Colonic mucosa (tissue), 4 donors: ENCODE measurements around the gene TSSK3. TPM values are rescaled to one million over a fixed set of nuclear protein-coding genes. Genes with fewer than 3 reads are reported as not detected.
A peak's percentile ranks its signal among the peaks of the same experiment; 100 is the strongest.

Experiments
- DNase-seq: peaks from one replicate; pipeline ENCODE4 v3.0.0-alpha.2; 2020
- H3K27ac ChIP-seq: fragments of 200-600 bp; one replicate; pipeline ENCODE4 v1.8.0; 2021
- H3K27me3 ChIP-seq: fragments of 200-600 bp; one replicate; pipeline ENCODE4 v1.8.0; 2021
- H3K36me3 ChIP-seq: fragments of 200-600 bp; one replicate; pipeline ENCODE4 v1.8.0; 2021
- H3K4me1 ChIP-seq: fragments of 200-600 bp; one replicate; pipeline ENCODE4 v1.8.0; 2021; ENCODE audit warnings: mild to moderate bottlenecking
- H3K4me3 ChIP-seq: fragments of 200-600 bp; one replicate; pipeline ENCODE4 v1.8.0; 2021
- H3K9ac ChIP-seq, 2 donors: one replicate each; pipeline ENCODE4 v1.7.0; 2013; ENCODE audit warnings: control low read depth in 2 of 2, low read depth in 2 of 2, low read length in 2 of 2
- H3K9me3 ChIP-seq: fragments of 200-600 bp; one replicate; pipeline ENCODE4 v1.8.0; 2021
- intact Hi-C: fragments of 100-400 bp; cut with DNase I; formaldehyde crosslinking; loops from one replicate; pipeline ENCODE4 v1.14.1; 2022
- total RNA-seq, 2 donors: library from RNA; stranded (reverse); fragmentation: NEBNext Ultra II Directional in 1 of 2; extraction: Animal tissue kit (Norgen Biotek cat#: 25700) in 1 of 2; gene quantifications; one replicate each; pipeline ENCODE4 v1.2.1, GENCODE V29; 2021
- TF ChIP-seq, protein P1 (sequence below): fragments of 200-600 bp; IDR thresholded peaks from one replicate; pipeline ENCODE4 v1.8.0; 2022; ENCODE audit warnings: antibody characterized with exemption, mild to moderate bottlenecking
- donor health status: healthy.
- donor health status: DM: no; HTN: no; CAD: no.
- donor health status: DM: no; HTN: no; CAD: no.

The TSSK3 gene
- total RNA-seq, 2 donors from 2014 or later = 0.61 to 0.99 TPM

DNA sequence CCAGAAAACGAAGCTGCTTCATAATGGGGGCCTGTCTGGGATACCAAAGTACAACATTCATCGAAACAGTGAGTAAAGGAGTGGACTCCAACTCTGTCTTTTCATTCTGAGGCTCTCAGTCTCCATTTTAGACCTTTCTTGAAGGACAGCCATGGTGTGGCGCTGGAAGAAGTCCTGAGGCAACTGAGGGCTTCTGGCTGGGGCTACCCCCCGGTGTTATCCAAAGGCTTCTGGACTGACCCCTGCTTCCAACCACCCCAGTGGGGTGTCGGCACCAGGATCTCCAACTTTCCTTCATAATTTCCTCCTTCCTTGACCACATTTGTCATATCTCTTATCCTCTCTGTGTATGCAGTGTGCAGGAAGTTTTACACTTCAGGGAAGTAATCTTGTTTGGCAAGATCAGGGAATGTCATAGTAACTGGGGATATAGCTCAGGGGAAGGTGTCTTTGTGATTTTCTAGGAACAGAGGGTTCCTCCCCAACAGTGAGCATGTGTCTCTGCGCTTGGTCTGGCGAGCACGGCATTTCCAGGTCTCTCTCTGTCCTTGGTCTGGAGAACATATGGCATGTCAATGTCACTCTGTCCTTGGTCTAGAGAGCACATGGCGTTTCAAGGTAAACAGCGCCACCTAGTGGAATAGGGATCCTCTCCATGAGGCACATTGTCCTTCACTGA is 51.3 kb downstream of the TSSK3 start:
- H3K27ac ChIP-seq = no peak overlapping the region
- no peaks in the 10 kb centered on the region for H3K27me3 ChIP-seq
- H3K9ac ChIP-seq = no peak overlapping the region
- H3K36me3 ChIP-seq = no peaks in the 10 kb centered on the region
- TF ChIP-seq, protein P1, sequence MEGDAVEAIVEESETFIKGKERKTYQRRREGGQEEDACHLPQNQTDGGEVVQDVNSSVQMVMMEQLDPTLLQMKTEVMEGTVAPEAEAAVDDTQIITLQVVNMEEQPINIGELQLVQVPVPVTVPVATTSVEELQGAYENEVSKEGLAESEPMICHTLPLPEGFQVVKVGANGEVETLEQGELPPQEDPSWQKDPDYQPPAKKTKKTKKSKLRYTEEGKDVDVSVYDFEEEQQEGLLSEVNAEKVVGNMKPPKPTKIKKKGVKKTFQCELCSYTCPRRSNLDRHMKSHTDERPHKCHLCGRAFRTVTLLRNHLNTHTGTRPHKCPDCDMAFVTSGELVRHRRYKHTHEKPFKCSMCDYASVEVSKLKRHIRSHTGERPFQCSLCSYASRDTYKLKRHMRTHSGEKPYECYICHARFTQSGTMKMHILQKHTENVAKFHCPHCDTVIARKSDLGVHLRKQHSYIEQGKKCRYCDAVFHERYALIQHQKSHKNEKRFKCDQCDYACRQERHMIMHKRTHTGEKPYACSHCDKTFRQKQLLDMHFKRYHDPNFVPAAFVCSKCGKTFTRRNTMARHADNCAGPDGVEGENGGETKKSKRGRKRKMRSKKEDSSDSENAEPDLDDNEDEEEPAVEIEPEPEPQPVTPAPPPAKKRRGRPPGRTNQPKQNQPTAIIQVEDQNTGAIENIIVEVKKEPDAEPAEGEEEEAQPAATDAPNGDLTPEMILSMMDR = peak; percentile 80
- DNase-seq = peak; percentile 80
- H3K9me3 ChIP-seq = no peaks in the 10 kb centered on the region
- intact Hi-C loops = no loop called here
- no peaks in the 10 kb centered on the region for H3K4me1 ChIP-seq
- no peak overlapping the region for H3K4me3 ChIP-seq

Other genes starting within 250 kb of the TSSK3 start
- gene TXLNA, start 182.9 kb upstream of the TSSK3 start, total RNA-seq = 10 to 100 TPM; 32.5 to 47.7 TPM
- 1 to 10 TPM; 2.8 to 5.1 TPM for gene CCDC28B, start 161.9 kb upstream of the TSSK3 start, total RNA-seq
- gene IQCC, start 156.9 kb upstream of the TSSK3 start, total RNA-seq = 1 to 10 TPM; 1.8 to 4.3 TPM
- gene DCDC2B, start 153.4 kb upstream of the TSSK3 start, total RNA-seq = not detected
- gene TMEM234, start 140.2 kb upstream of the TSSK3 start, total RNA-seq = 10 to 100 TPM; 20.3 to 27.0 TPM
- gene EIF3I, start 140.1 kb upstream of the TSSK3 start, total RNA-seq = 100 to 1,000 TPM; 142 to 264 TPM
- 1 to 10 TPM; 4.2 to 5.5 TPM for gene FAM167B, start 115.3 kb upstream of the TSSK3 start, total RNA-seq
- gene LCK, start 111.3 kb upstream of the TSSK3 start, total RNA-seq = 10 to 100 TPM in 1 of 2 donors, 1 to 10 TPM in 1; 3.7 to 24.7 TPM
- 100 to 1,000 TPM; 226 to 291 TPM for gene HDAC1, start 70.5 kb upstream of the TSSK3 start, total RNA-seq
- 100 to 1,000 TPM; 174 to 199 TPM for gene MARCKSL1, start 26.3 kb upstream of the TSSK3 start, total RNA-seq
- 1 to 10 TPM; 5.6 to 8.0 TPM for gene FAM229A, start 54 bp upstream of the TSSK3 start, total RNA-seq
- gene BSDC1, start 31.9 kb downstream of the TSSK3 start, total RNA-seq = 10 to 100 TPM; 65.7 to 76.8 TPM
- gene ZBTB8B, start 102.5 kb downstream of the TSSK3 start, total RNA-seq = not detected
- gene ZBTB8A, start 176.9 kb downstream of the TSSK3 start, total RNA-seq = 1 to 10 TPM; 6.5 to 7.1 TPM